GM12878 (cell line): ENCODE results near the gene UNC5B. TPM values are rescaled to one million over a fixed set of nuclear protein-coding genes. Genes with fewer than 3 reads are reported as not detected.

ENCODE experiments used
- E2F8 ChIP-seq: fragments of 450-650 bp; IDR thresholded peaks from 2 replicates; pipeline ENCODE4 v1.6.1; 2018; ENCODE audit warnings: mild to moderate bottlenecking, low read depth, moderate library complexity; ENCODE audit not compliant: partially characterized antibody
- IRF4 ChIP-seq: IDR thresholded peaks from 2 replicates; pipeline ENCODE4 v1.6.1; 2011; ENCODE audit warnings: low read depth, low read length
- PML ChIP-seq: IDR thresholded peaks from 2 replicates; pipeline ENCODE4 v1.6.1; 2012; ENCODE audit warnings: low read length, inconsistent platforms
- POLR2A ChIP-seq: IDR thresholded peaks from 2 replicates; pipeline ENCODE4 v1.6.1; 2011; ENCODE audit warnings: low read depth, mild to moderate bottlenecking, low read length
- SP1 ChIP-seq: IDR thresholded peaks from one replicate; pipeline ENCODE4 v1.6.1; 2011; ENCODE audit warnings: low read depth, low read length
- SRF ChIP-seq, 2 experiments: IDR thresholded peaks; 2 replicates each; pipeline ENCODE4 v1.6.1; 2011; ENCODE audit warnings: low read depth in 2 of 2, low read length in 2 of 2, mild to moderate bottlenecking in 1 of 2, moderate library complexity in 1 of 2
- USF2 ChIP-seq: IDR thresholded peaks from 2 replicates; pipeline ENCODE4 v1.6.1; 2011; ENCODE audit warnings: low read depth, low read length, improper control_type of control experiment, borderline replicate concordance
- ZBTB11 ChIP-seq: fragments of 450-650 bp; formaldehyde crosslinking; IDR thresholded peaks from 2 replicates; pipeline ENCODE4 v1.5.0; 2022; ENCODE audit warnings: mild to moderate bottlenecking, missing genetic modification characterization
- ZNF622 ChIP-seq: fragments of 450-650 bp; IDR thresholded peaks from 2 replicates; pipeline ENCODE4 v1.6.1; 2017; ENCODE audit warnings: mild to moderate bottlenecking, inconsistent platforms
- polyA plus RNA-seq, 11 experiments: library from polyadenylated mRNA; depleted of rRNA in 4 of 11; unstranded in 6 of 11; stranded (reverse) in 5 of 11; fragments of >200 nt; fragmentation: Nextera tagmentation in 4 of 11; fragmentation: Illumina TruSeq in 1 of 11; extraction: Ambion mirVana in 4 of 11; extraction: Trizol in 1 of 11; gene quantifications; 1 replicate in 1 of 11; 2 replicates in 10 of 11; pipeline versions ENCODE4 v1.2.1 to v1.2.3, GENCODE V29; 2011 to 2016; ENCODE audit warnings: inconsistent platforms in 2 of 11, missing spikeins in 2 of 11, low read depth in 1 of 11
- total RNA-seq, 4 experiments: library from RNA; depleted of rRNA in 3 of 4; stranded (reverse); fragments of >200 nt in 3 of 4; fragmentation: Illumina TruSeq in 1 of 4; extraction: Trizol in 1 of 4; gene quantifications; 2 replicates each; pipeline versions ENCODE4 v1.2.1 to v1.2.3, GENCODE V29; 2013 to 2021

The UNC5B gene
- total and polyA plus RNA-seq, 10 of the 15 experiments (the other 5 are each of a cell fraction or from before 2014, with no cell fraction given) = 0.03 to 0.08 TPM; not detected in 8

GRCh38 chr10:71273506-71273905 is 61.1 kb downstream of the UNC5B start (continued):
- TF ChIP-seq E2F8 (no peak), POLR2A (no peak), PML (no peak), USF2 (no peak), SP1 (no peak), SRF (IDR thresholded peaks at IDR 0.05; ENCODE audit: low read depth in 2 of 2, low read length in 2 of 2) (no peak), ZNF622 (no peak), IRF4 (no peak), ZBTB11 (CRISPR knock-in tag) (no peak)
